GM12878 (cell line): ENCODE data around the gene ZNF296. TPM values are rescaled to one million over a fixed set of nuclear protein-coding genes. Genes with fewer than 3 reads are reported as not detected.

Experiments
- EP300 ChIP-seq, 2 experiments: fragments of 150-350 bp in 1 of 2; IDR thresholded peaks; 2 replicates each; pipeline ENCODE4 v1.6.1; 2011 to 2012; ENCODE audit warnings: low read depth in 2 of 2, low read length in 2 of 2, borderline replicate concordance in 1 of 2, improper control_type of control experiment in 1 of 2, inconsistent platforms in 1 of 2; ENCODE audit not compliant: control insufficient read depth in 1 of 2
- ESRRA ChIP-seq: IDR thresholded peaks from 2 replicates; pipeline ENCODE4 v1.6.1; 2012; ENCODE audit warnings: mild to moderate bottlenecking, low read length, improper control_type of control experiment
- HCFC1 ChIP-seq: fragments of 150-350 bp; IDR thresholded peaks from 2 replicates; pipeline ENCODE4 v1.6.1; 2014; ENCODE audit warnings: low read length
- IKZF2 ChIP-seq, 2 experiments: fragments of 450-650 bp; IDR thresholded peaks; 2 replicates each; pipeline ENCODE4 v1.6.1; 2017; ENCODE audit warnings: mild to moderate bottlenecking in 2 of 2, moderate library complexity in 2 of 2
- MYB ChIP-seq: fragments of 150-350 bp; IDR thresholded peaks from 2 replicates; pipeline ENCODE4 v1.6.1; 2014; ENCODE audit warnings: mild to moderate bottlenecking, low read depth, low read length, borderline replicate concordance
- PML ChIP-seq: IDR thresholded peaks from 2 replicates; pipeline ENCODE4 v1.6.1; 2012; ENCODE audit warnings: low read length, inconsistent platforms
- POLR2A ChIP-seq: IDR thresholded peaks from 2 replicates; pipeline ENCODE4 v1.6.1; 2011; ENCODE audit warnings: low read depth, mild to moderate bottlenecking, low read length
- POLR2AphosphoS2 ChIP-seq: IDR thresholded peaks from 2 replicates; pipeline ENCODE4 v1.6.1; 2011; ENCODE audit warnings: low read depth, mild to moderate bottlenecking, low read length, improper control_type of control experiment, moderate library complexity
- RBBP5 ChIP-seq: fragments of 200-600 bp; sonication (generic); conservative IDR thresholded peaks from 2 replicates; pipeline ENCODE4 v1.6.1; 2016
- SP1 ChIP-seq: IDR thresholded peaks from one replicate; pipeline ENCODE4 v1.6.1; 2011; ENCODE audit warnings: low read depth, low read length
- SUPT20H ChIP-seq: IDR thresholded peaks from 2 replicates; pipeline ENCODE4 v1.6.1; 2011; ENCODE audit warnings: low read depth, mild to moderate bottlenecking, low read length, moderate library complexity, borderline replicate concordance; ENCODE audit not compliant: control insufficient read depth
- TAF1 ChIP-seq: IDR thresholded peaks from 2 replicates; pipeline ENCODE4 v1.6.1; 2011; ENCODE audit warnings: mild to moderate bottlenecking, low read depth, low read length, borderline replicate concordance
- TBL1XR1 ChIP-seq: IDR thresholded peaks from 2 replicates; pipeline ENCODE4 v1.6.1; 2012; ENCODE audit warnings: low read depth, low read length, improper control_type of control experiment
- YBX1 ChIP-seq: fragments of 450-650 bp; IDR thresholded peaks from 2 replicates; pipeline ENCODE4 v1.6.1; 2016; ENCODE audit warnings: antibody characterized with exemption
- ZNF217 ChIP-seq: fragments of 450-650 bp; IDR thresholded peaks from 2 replicates; pipeline ENCODE4 v1.6.1; 2017; ENCODE audit warnings: antibody characterized with exemption, mild to moderate bottlenecking
- polyA plus RNA-seq, 11 experiments: library from polyadenylated mRNA; depleted of rRNA in 4 of 11; unstranded in 6 of 11; stranded (reverse) in 5 of 11; fragments of >200 nt; fragmentation: Nextera tagmentation in 4 of 11; fragmentation: Illumina TruSeq in 1 of 11; extraction: Ambion mirVana in 4 of 11; extraction: Trizol in 1 of 11; gene quantifications; 1 replicate in 1 of 11; 2 replicates in 10 of 11; pipeline versions ENCODE4 v1.2.1 to v1.2.3, GENCODE V29; 2011 to 2016; ENCODE audit warnings: inconsistent platforms in 2 of 11, missing spikeins in 2 of 11, low read depth in 1 of 11
- total RNA-seq, 4 experiments: library from RNA; depleted of rRNA in 3 of 4; stranded (reverse); fragments of >200 nt in 3 of 4; fragmentation: Illumina TruSeq in 1 of 4; extraction: Trizol in 1 of 4; gene quantifications; 2 replicates each; pipeline versions ENCODE4 v1.2.1 to v1.2.3, GENCODE V29; 2013 to 2021
- TF ChIP-seq, protein P1 (sequence below): fragments of 450-650 bp; formaldehyde crosslinking; IDR thresholded peaks from 2 replicates; pipeline ENCODE4 v1.4.0; 2020; ENCODE audit warnings: mild to moderate bottlenecking, moderate library complexity
- TF ChIP-seq, protein P2 (sequence below): IDR thresholded peaks from 2 replicates; pipeline ENCODE4 v1.6.1; 2012; ENCODE audit warnings: low read depth, low read length, improper control_type of control experiment
- TF ChIP-seq, protein P3 (sequence below): fragments of 150-350 bp; IDR thresholded peaks from 2 replicates; pipeline ENCODE4 v1.6.1; 2016; ENCODE audit warnings: low read depth, low read length
- TF ChIP-seq, protein P4 (sequence below): IDR thresholded peaks from 2 replicates; pipeline ENCODE4 v1.6.1; 2011; ENCODE audit warnings: low read depth, low read length, improper control_type of control experiment, borderline replicate concordance
- TF ChIP-seq, protein P5 (sequence below): fragments of 150-350 bp; IDR thresholded peaks from 2 replicates; pipeline ENCODE4 v1.6.1; 2014; ENCODE audit warnings: mild to moderate bottlenecking, low read depth, low read length

The ZNF296 gene
- total and polyA plus RNA-seq, 10 of the 15 experiments (the other 5 are each of a cell fraction or from before 2014, with no cell fraction given) = 0.44 to 23.6 (median 3.5) TPM; not detected in 1

DNA sequence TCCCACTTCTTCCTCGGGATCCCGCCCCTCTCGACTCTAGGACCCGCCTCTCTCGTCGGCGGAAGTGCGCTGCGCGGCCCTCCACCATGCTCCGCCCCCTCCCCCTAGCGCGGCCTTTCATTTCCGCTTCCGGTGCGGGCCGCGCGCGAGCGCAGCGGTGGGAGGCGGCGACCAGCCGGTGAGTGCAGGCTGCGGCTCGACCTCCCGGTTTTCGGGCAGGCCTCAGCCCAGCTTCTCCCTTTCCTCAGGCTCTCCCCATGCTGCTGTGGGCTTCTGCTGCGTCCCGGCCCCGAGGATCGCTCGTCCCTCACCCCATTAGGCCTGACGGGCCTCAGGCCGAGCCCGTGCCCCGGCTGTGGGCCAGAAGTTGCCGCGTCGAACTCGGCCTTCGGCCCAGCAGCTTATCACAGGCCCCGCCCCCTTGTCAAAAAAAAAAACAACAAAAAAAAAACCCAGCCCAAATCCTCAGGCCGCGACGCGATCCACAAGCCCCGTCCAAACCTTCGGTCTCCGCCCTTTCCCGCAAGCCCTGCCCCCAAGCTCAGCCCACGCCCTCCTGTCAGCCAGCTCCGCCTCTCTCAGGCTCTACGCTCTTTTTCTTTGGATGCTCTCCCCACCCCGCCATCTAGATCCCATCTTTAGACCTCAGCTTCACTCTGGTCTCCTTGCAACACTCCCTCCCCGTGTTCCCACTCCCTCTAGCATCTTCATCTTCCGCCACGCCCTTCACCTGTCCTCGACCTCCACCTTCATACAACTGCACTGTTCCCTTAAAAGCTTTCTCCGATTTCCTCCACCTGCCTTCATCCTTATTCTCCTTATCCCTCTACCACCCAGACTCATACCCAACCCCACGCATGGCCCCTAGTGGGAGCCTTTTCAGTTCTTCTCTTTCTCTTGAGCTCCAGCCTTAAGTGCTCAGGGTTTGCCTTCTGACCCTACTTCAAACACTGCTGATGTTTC lies 37.1 kb downstream of the ZNF296 start, which contains the start of gene CLASRP (continued):
- TF ChIP-seq, protein P1, sequence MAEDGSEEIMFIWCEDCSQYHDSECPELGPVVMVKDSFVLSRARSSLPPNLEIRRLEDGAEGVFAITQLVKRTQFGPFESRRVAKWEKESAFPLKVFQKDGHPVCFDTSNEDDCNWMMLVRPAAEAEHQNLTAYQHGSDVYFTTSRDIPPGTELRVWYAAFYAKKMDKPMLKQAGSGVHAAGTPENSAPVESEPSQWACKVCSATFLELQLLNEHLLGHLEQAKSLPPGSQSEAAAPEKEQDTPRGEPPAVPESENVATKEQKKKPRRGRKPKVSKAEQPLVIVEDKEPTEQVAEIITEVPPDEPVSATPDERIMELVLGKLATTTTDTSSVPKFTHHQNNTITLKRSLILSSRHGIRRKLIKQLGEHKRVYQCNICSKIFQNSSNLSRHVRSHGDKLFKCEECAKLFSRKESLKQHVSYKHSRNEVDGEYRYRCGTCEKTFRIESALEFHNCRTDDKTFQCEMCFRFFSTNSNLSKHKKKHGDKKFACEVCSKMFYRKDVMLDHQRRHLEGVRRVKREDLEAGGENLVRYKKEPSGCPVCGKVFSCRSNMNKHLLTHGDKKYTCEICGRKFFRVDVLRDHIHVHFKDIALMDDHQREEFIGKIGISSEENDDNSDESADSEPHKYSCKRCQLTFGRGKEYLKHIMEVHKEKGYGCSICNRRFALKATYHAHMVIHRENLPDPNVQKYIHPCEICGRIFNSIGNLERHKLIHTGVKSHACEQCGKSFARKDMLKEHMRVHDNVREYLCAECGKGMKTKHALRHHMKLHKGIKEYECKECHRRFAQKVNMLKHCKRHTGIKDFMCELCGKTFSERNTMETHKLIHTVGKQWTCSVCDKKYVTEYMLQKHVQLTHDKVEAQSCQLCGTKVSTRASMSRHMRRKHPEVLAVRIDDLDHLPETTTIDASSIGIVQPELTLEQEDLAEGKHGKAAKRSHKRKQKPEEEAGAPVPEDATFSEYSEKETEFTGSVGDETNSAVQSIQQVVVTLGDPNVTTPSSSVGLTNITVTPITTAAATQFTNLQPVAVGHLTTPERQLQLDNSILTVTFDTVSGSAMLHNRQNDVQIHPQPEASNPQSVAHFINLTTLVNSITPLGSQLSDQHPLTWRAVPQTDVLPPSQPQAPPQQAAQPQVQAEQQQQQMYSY (CRISPR knock-in tag) = no peak
- TF ChIP-seq POLR2AphosphoS2 (peak; percentile 92), MYB (no peak), ESRRA (no peak), SP1 (peak; percentile 25), ZNF217 (no peak), TAF1 (peak; percentile 92), PML (peak; percentile 92), IKZF2 (IDR thresholded peaks at IDR 0.05) (no peak), SUPT20H (no peak), EP300 (IDR thresholded peaks at IDR 0.05; ENCODE audit: borderline replicate concordance in 1 of 2, control insufficient read depth in 1 of 2, low read depth in 2 of 2, low read length in 2 of 2) (no peak), TBL1XR1 (no peak), YBX1 (no peak), HCFC1 (peak; percentile 60), POLR2A (peak; percentile 99), RBBP5 (no peak)
- TF ChIP-seq, protein P2, sequence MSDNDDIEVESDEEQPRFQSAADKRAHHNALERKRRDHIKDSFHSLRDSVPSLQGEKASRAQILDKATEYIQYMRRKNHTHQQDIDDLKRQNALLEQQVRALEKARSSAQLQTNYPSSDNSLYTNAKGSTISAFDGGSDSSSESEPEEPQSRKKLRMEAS = peak; percentile 44; the same call in 1 of the 2 replicates
- TF ChIP-seq, protein P3, sequence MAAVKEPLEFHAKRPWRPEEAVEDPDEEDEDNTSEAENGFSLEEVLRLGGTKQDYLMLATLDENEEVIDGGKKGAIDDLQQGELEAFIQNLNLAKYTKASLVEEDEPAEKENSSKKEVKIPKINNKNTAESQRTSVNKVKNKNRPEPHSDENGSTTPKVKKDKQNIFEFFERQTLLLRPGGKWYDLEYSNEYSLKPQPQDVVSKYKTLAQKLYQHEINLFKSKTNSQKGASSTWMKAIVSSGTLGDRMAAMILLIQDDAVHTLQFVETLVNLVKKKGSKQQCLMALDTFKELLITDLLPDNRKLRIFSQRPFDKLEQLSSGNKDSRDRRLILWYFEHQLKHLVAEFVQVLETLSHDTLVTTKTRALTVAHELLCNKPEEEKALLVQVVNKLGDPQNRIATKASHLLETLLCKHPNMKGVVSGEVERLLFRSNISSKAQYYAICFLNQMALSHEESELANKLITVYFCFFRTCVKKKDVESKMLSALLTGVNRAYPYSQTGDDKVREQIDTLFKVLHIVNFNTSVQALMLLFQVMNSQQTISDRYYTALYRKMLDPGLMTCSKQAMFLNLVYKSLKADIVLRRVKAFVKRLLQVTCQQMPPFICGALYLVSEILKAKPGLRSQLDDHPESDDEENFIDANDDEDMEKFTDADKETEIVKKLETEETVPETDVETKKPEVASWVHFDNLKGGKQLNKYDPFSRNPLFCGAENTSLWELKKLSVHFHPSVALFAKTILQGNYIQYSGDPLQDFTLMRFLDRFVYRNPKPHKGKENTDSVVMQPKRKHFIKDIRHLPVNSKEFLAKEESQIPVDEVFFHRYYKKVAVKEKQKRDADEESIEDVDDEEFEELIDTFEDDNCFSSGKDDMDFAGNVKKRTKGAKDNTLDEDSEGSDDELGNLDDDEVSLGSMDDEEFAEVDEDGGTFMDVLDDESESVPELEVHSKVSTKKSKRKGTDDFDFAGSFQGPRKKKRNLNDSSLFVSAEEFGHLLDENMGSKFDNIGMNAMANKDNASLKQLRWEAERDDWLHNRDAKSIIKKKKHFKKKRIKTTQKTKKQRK = no peak
- TF ChIP-seq, protein P4, sequence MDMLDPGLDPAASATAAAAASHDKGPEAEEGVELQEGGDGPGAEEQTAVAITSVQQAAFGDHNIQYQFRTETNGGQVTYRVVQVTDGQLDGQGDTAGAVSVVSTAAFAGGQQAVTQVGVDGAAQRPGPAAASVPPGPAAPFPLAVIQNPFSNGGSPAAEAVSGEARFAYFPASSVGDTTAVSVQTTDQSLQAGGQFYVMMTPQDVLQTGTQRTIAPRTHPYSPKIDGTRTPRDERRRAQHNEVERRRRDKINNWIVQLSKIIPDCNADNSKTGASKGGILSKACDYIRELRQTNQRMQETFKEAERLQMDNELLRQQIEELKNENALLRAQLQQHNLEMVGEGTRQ = no peak
- TF ChIP-seq, protein P5, sequence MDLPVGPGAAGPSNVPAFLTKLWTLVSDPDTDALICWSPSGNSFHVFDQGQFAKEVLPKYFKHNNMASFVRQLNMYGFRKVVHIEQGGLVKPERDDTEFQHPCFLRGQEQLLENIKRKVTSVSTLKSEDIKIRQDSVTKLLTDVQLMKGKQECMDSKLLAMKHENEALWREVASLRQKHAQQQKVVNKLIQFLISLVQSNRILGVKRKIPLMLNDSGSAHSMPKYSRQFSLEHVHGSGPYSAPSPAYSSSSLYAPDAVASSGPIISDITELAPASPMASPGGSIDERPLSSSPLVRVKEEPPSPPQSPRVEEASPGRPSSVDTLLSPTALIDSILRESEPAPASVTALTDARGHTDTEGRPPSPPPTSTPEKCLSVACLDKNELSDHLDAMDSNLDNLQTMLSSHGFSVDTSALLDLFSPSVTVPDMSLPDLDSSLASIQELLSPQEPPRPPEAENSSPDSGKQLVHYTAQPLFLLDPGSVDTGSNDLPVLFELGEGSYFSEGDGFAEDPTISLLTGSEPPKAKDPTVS = no peak
